ENCODE measurements around the gene C2CD2. TPM values are rescaled to one million over a fixed set of nuclear protein-coding genes. Genes with fewer than 3 reads are reported as not detected.

C2CD2 gene
- polyA plus RNA-seq, 1 donor (not counting 4 experiments of a cell fraction or from before 2014, with no cell fraction given): 39.9 TPM

- H3K27me3 ChIP-seq (ENCODE audit: control insufficient read depth, extremely low read depth, insufficient read depth, low read length): no peaks in the 10 kb centered on the region
- FAIRE-seq (no peak), DNase-seq (ENCODE audit: low read depth, low spot score) (no peak)
- H3K4me2 ChIP-seq (ENCODE audit: control insufficient read depth, extremely low read depth, insufficient read depth, low read depth, low read length): no peak overlapping the region
- TF ChIP-seq CTCF (optimal IDR thresholded peaks at IDR 0.05 in 1 of 3, IDR thresholded peaks at IDR 0.05 in 1 of 3, conservative IDR thresholded peaks at IDR 0.05 in 1 of 3; ENCODE audit: extremely low read depth in 1 of 3, insufficient read depth in 2 of 3, low read length in 3 of 3) (no peak), EZH2 (IDR thresholded peaks at IDR 0.05; ENCODE audit: low read length) (no peak)
- dilution Hi-C loops (cut with MboI; ENCODE audit: extremely low pct_ligation_motif_present, low sequenced_read_pairs): no loop called here
- no peaks in the 10 kb centered on the region for H3K9me3 ChIP-seq (ENCODE audit: control insufficient read depth, low read depth, low read length)
- H3K79me2 ChIP-seq (ENCODE audit: control insufficient read depth, insufficient read depth, low read length): peaks cover 35% of the 10 kb centered on the region
- no peaks in the 10 kb centered on the region for H4K20me1 ChIP-seq (ENCODE audit: control insufficient read depth, extremely low read depth, insufficient read depth, low read length)
- peaks cover 0 to 1% of the 10 kb centered on the region in 2 experiments for H3K36me3 ChIP-seq (ENCODE audit: control insufficient read depth in 2 of 2, extremely low read depth in 1 of 2, insufficient read depth in 2 of 2, low read length in 2 of 2)
- no peak overlapping the region for H3K4me3 ChIP-seq (ENCODE audit: control insufficient read depth in 2 of 3, extremely low read depth in 1 of 3, insufficient read depth in 2 of 3, low read depth in 1 of 3, low read length in 3 of 3)
- H2AFZ ChIP-seq (ENCODE audit: control insufficient read depth, low read length): no peak overlapping the region
- no peak overlapping the region for H3K9ac ChIP-seq (ENCODE audit: control insufficient read depth, extremely low read depth, insufficient read depth, low read length)
- H3K9me1 ChIP-seq (ENCODE audit: control insufficient read depth, extremely low read depth, insufficient read depth, low read length): no peaks in the 10 kb centered on the region
- H3K4me1 ChIP-seq (ENCODE audit: control insufficient read depth, extremely low read depth, insufficient read depth, low read length): peaks cover 8% of the 10 kb centered on the region
- H3K27ac ChIP-seq (ENCODE audit: control insufficient read depth, insufficient read depth, low read length): no peak overlapping the region
Observed at GRCh38 chr21:41874611-41875010, 79.2 kb downstream of the C2CD2 start.

- dilution Hi-C loops (cut with MboI; ENCODE audit: extremely low pct_ligation_motif_present, low sequenced_read_pairs): no loop called here
- Histone ChIP-seq H3K27ac (ENCODE audit: control insufficient read depth, insufficient read depth, low read length) (no peak overlapping the region), H3K4me2 (ENCODE audit: control insufficient read depth, extremely low read depth, insufficient read depth, low read depth, low read length) (no peak overlapping the region), H2AFZ (ENCODE audit: control insufficient read depth, low read length) (no peak overlapping the region), H3K9me1 (ENCODE audit: control insufficient read depth, extremely low read depth, insufficient read depth, low read length) (no peaks in the 10 kb centered on the region), H3K79me2 (ENCODE audit: control insufficient read depth, insufficient read depth, low read length) (peaks cover 34% of the 10 kb centered on the region), H3K4me1 (ENCODE audit: control insufficient read depth, extremely low read depth, insufficient read depth, low read length) (peaks cover 8% of the 10 kb centered on the region), H3K4me3 (ENCODE audit: control insufficient read depth in 2 of 3, extremely low read depth in 1 of 3, insufficient read depth in 2 of 3, low read depth in 1 of 3, low read length in 3 of 3) (no peak overlapping the region), H4K20me1 (ENCODE audit: control insufficient read depth, extremely low read depth, insufficient read depth, low read length) (no peaks in the 10 kb centered on the region), H3K27me3 (ENCODE audit: control insufficient read depth, extremely low read depth, insufficient read depth, low read length) (no peaks in the 10 kb centered on the region), H3K36me3 (ENCODE audit: control insufficient read depth in 2 of 2, extremely low read depth in 1 of 2, insufficient read depth in 2 of 2, low read length in 2 of 2) (peaks cover 0 to 1% of the 10 kb centered on the region in 2 experiments), H3K9me3 (ENCODE audit: control insufficient read depth, low read depth, low read length) (no peaks in the 10 kb centered on the region), H3K9ac (ENCODE audit: control insufficient read depth, extremely low read depth, insufficient read depth, low read length) (no peak overlapping the region)
- no peak for TF ChIP-seq CTCF (optimal IDR thresholded peaks at IDR 0.05 in 1 of 3, IDR thresholded peaks at IDR 0.05 in 1 of 3, conservative IDR thresholded peaks at IDR 0.05 in 1 of 3; ENCODE audit: extremely low read depth in 1 of 3, insufficient read depth in 2 of 3, low read length in 3 of 3)
- no peak for TF ChIP-seq EZH2 (IDR thresholded peaks at IDR 0.05; ENCODE audit: low read length)
- DNase-seq (ENCODE audit: low read depth, low spot score): no peak
- no peak for FAIRE-seq
Observed at GRCh38 chr21:41873426-41873825, 80.4 kb downstream of the C2CD2 start.
